Measurements from ENCODE around the gene CEBPZ.

Gene CEBPZ

DNA sequence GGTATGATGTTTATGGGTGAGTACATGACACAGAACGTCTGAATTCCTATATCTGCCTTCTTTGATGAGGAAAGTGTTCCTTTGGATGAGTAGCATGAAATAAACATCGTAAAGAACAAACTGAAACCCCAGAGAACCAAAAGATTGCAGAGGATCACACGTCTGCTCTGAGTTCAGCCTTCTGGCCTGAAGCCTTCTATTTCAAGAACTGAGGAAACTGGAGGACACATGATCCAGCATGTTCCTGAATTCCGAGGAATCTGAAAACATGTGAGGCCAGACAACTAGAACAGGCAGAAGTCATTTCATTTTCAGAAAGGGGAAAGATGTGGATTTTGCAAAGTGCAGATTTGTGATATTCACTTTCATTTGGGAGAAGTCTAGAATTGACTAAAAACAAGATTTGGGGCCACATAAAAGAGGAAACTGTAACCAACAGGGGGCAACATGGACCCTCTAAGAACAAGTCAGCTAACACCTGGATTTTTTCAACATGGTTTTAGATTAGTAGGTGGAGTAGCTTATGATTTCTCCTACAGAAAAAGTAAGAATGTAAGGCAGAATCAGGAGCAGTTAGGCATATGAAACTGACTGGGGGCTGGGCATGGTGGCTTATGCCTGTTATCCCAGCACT lies 51.3 kb downstream of the CEBPZ start:
- no peak for DNase-seq

DNA sequence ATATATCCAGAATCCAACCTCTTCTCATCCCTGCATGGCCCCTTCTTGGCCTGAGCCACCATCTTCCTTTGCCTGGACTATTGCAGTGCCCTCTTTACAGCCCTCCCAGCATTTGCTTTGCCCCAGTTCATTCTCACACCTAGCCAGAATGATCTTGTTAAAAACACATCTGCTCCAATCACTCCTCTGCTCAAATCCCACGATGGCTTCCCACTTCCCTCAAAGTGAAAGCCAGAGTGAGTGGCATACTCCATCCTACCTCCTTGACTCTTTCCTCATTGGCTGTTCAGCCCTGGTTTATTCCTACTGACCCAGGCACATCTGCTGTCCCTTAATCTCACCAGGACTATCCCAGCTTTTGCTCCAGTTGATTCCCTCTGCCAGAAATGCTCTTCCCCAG lies 57.7 kb downstream of the CEBPZ start:
- DNase-seq = no peak

GRCh38 chr2:37171624-37171950 lies 59.8 kb downstream of the CEBPZ start:
- no peak for DNase-seq

GRCh38 chr2:37168217-37168981 lies 63.0 kb downstream of the CEBPZ start:
- peak; percentile 15 to 32 for DNase-seq

GRCh38 chr2:37167636-37168180 lies 63.7 kb downstream of the CEBPZ start:
- DNase-seq = no peak

- no peak for DNase-seq
Measured at GRCh38 chr2:37164757-37165156, 66.6 kb downstream of the CEBPZ start.

GRCh38 chr2:37156857-37157714 lies 74.3 kb downstream of the CEBPZ start, which contains the start of gene EIF2AK2:
EIF2AK2 (minus strand) TSS chr2:37156980; CDS start chr2:37147806, 9,174 bp downstream.
- peak; percentile 74 to 78 for DNase-seq

- peak; percentile 33 to 35 for DNase-seq
Measured at GRCh38 chr2:37156071-37156856, 75.1 kb downstream of the CEBPZ start.

DNA sequence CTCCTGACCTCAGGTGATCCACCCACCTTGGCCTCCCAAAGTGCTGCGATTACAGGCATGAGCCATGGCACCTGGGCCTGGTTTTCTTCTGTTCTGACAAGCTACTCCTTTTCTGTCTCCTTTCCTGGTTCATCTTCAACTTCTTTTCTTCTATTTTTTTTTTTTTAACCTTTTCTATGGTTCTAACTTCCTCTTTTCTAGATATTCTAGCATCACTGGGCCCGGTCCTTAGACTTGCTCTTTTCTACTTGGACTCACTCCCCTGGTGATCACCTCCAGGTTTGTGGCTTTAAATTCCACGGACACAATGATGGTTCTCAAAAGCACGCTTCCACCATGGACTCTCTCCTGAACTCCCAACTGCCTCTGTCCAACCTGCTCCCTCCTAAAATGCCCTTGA lies 76.6 kb downstream of the CEBPZ start:
- no peak for DNase-seq

GRCh38 chr2:37153224-37153623 lies 78.2 kb downstream of the CEBPZ start:
- DNase-seq = no peak

Measured in activated CD4-positive, alpha-beta T cell treated with anti-CD3 and anti-CD28 coated beads for 4 hours (primary cell).